ENCODE measurements around the gene SUGP1.

DNA sequence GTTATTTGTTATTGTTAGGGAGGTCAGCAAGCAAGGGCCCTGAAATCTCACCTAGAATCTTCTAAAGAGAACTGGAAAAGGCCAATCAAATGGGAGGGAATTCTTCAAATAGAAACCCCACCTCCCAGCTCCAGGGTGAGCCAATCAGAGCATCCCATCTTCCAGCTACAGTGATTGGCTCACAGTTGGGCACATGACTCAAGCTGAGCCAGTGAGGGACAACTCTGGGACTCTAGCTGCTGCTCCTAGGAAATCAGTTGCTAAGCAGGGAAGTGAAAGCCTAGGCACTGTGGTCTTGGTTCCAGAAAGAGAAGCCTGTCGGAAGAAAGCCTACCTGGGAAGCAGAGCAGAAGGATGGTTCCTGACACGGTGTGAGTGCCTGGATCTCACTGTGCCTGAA is 60.6 kb downstream of the SUGP1 start:
- TF ChIP-seq, protein P1, sequence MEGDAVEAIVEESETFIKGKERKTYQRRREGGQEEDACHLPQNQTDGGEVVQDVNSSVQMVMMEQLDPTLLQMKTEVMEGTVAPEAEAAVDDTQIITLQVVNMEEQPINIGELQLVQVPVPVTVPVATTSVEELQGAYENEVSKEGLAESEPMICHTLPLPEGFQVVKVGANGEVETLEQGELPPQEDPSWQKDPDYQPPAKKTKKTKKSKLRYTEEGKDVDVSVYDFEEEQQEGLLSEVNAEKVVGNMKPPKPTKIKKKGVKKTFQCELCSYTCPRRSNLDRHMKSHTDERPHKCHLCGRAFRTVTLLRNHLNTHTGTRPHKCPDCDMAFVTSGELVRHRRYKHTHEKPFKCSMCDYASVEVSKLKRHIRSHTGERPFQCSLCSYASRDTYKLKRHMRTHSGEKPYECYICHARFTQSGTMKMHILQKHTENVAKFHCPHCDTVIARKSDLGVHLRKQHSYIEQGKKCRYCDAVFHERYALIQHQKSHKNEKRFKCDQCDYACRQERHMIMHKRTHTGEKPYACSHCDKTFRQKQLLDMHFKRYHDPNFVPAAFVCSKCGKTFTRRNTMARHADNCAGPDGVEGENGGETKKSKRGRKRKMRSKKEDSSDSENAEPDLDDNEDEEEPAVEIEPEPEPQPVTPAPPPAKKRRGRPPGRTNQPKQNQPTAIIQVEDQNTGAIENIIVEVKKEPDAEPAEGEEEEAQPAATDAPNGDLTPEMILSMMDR (IDR thresholded peaks at IDR 0.05), result no peak
- no peak for TF ChIP-seq POLR2A (IDR thresholded peaks at IDR 0.05)

Measured in body of pancreas (tissue), 4 donors.